GM12872 (cell line): ENCODE measurements around the gene ARL6IP4.

Experiments used
- TF ChIP-seq, protein P1 (sequence below): IDR thresholded peaks from 3 replicates; pipeline ENCODE4 v1.5.1; 2011; ENCODE audit warnings: low read depth, mild to moderate bottlenecking, low read length, moderate library complexity; ENCODE audit not compliant: insufficient read depth

Gene ARL6IP4

DNA sequence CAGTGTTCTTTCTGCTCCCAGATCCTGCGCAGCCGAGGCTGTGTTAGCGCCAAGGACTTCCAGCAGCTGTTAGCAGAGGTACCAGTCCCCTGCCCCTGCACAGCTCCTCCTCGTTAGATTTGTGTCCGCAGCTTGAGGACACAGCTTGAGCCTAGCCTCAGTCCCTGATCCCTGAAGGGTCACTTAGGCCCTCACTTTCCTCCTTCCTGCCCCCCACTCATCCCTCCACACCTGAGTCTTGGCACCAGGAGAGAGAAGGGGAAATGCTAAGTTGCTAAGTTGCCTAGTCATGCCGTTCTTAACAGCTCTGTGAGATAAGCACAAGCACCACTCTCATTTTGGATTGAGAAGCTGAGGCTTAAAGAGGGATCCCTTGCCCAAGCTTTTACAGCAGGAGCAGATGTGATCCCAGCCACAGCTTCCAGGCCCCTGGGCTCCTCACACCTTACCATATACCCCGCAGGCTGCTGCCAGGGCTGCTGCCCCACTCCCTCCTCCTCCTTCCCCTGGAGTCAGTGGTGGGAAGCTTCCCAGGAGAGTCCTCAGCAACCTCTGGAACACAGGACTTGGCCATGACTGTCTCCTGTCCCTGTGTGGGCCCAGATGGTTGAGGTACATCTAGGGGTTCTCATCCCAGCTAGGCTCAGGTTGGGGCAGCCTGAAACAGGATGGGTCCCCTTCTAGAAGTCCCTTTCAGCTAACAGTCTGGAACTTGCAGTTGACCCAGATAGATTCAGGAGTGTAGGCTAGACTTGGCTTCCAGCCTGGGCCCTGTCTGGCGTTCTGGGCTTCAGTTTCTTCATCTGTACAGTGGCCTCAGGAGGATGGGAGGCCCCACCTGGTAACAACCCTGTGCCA is 4.5 kb upstream of the ARL6IP4 start:
- TF ChIP-seq, protein P1, sequence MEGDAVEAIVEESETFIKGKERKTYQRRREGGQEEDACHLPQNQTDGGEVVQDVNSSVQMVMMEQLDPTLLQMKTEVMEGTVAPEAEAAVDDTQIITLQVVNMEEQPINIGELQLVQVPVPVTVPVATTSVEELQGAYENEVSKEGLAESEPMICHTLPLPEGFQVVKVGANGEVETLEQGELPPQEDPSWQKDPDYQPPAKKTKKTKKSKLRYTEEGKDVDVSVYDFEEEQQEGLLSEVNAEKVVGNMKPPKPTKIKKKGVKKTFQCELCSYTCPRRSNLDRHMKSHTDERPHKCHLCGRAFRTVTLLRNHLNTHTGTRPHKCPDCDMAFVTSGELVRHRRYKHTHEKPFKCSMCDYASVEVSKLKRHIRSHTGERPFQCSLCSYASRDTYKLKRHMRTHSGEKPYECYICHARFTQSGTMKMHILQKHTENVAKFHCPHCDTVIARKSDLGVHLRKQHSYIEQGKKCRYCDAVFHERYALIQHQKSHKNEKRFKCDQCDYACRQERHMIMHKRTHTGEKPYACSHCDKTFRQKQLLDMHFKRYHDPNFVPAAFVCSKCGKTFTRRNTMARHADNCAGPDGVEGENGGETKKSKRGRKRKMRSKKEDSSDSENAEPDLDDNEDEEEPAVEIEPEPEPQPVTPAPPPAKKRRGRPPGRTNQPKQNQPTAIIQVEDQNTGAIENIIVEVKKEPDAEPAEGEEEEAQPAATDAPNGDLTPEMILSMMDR: no peak

DNA sequence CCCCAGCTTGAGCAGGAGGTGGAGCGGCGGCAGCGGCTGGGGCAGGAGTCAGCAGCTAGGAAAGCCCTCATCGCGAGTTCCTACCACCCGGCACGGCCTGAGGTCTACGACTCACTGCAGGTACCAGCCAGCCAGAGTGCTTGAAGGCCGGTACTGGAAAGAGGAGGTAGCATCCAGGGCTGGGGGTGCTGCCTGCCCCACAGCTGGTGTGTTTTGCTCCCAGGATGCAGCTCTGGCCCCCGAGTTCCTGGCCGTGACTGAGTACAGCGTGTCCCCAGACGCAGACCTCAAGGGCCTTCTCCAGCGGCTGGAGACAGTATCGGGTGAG is 3.9 kb upstream of the ARL6IP4 start:
- TF ChIP-seq, protein P1: no peak

DNA sequence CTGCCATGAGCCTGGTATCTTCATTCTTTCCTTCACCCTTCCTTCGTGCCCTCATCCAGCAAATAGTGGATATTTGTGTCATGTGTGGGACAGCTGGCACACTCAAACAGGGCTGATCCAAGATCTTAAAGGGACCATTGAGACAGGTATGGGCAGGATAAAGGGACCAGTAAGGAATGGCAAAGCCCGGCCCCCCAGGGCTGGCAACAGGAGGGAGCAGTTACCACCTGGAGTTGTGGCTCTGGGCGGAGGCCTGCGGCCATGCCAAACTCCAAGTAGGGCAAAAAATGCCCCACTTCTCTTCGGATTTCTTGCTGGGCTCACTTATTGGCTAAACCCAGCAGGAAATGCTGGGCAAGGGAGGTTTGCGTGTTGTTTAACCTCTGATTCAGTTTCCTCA is 3.3 kb upstream of the ARL6IP4 start:
- TF ChIP-seq, protein P1: no peak

DNA sequence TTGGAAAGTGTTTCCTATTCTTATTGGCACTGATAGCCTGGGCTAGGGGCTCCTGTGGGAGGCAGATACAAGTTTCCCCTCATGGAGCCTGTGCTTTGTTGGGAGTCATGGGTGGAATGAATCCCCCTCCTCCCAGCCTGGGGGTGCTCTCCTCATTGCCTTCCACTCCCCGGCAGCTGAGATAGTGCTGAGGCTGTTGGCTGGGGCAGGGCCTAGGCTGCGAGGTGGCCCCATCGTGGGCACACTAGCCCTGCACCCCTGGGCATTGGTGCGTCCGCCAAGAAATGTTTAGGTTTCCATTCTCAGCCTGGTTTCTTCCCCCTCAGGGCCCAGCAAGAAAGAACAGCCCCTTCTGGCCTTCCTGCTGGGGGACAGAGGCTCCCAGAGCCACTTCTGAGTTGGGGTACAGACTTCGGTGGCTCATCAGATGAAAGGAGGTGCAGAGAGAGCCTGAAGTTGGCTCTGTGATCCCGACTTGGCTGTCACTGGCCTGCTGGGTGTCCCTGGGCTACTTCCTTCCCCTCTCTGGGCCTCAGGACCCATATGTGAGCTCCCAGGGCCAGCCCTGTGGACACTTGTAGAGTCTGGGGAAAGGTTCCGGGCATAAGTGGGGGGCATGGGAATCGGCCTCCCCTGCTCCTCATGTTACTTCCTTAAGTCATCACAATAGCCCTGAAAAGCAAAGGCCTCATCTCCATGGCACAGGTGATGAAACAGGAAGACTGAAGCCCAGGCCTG is 2.7 kb upstream of the ARL6IP4 start:
- TF ChIP-seq, protein P1: no peak

DNA sequence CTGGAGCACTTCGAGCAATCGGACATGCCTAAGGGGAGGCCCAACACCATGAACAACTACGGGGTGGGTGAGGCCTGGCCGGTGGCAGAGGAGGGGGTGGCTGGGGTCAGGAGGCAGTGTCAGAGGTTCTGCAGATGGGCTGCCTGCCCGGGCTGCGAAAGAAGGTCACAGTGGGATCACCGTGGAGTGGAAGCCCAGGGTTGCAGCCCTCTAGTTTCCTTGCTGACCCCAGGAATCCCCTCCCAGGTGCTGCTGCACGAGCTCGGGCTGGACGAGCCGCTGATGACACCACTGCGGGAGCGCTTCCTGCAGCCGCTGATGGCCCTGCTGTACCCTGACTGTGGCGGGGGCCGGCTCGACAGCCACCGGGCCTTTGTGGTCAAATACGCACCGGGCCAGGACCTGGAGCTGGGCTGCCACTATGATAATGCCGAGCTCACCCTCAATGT is 1.9 kb upstream of the ARL6IP4 start:
- TF ChIP-seq, protein P1: no peak

DNA sequence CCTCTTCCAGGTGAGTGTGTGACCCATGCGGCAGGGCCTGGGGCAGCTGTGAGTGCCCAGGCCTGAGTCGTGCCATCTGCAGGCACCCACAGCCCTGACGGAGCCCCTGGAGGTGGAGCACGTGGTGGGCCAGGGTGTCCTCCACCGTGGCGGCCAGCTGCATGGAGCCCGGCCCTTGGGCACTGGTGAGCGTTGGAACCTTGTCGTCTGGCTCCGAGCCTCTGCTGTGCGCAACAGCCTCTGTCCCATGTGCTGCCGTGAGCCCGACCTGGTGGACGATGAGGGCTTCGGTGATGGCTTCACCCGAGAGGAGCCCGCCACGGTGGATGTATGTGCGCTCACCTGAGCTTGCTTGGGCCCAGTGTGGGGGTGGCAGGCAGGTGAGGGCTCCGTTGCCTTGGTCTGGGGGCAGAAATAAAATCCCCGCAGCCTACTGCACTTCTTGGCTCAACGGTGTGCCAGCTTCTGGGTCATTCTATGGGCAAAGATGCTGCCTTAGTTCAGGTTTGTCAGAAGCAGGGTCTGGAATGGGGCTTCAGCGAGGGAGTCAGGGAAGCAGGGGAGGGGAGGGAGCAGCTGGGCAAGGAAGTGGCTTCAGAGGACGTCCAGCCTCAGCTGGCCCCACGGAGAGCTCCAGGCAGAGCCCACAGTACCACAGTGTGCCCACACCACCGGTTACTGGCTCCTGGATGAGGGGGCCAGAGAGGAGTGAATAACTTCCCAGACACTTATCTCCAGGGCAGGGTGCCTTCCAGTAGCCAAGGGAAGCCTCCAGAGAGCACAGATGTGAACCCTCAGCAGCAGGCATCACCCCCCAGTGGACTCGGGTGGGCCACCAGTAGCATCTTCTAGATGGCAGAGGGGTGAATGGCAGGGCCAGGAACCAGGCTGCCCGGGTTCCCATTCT is 1.2 kb upstream of the ARL6IP4 start:
- TF ChIP-seq, protein P1: no peak

DNA sequence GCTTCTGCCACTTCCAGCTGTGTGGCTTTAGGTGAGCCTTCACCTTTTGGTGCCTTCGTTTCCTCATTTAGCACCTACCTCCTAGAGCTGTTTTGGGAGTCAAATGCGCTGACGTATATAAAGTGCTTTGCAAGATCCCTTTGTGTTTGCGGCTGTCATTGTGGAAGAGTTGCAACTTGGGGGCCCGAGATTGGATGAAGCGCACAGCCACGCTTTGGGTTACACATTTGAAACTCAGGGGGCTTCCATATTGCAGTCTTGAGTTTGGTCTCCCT is 636 bp upstream of the ARL6IP4 start:
- TF ChIP-seq, protein P1: no peak
